ENCODE data around the gene STON1.
"Not testable (repeated sequence)": the region's sequence is repeated elsewhere in the genome, so short reads cannot be mapped to it uniquely, and the experiment has no call there.

Gene STON1

DNA sequence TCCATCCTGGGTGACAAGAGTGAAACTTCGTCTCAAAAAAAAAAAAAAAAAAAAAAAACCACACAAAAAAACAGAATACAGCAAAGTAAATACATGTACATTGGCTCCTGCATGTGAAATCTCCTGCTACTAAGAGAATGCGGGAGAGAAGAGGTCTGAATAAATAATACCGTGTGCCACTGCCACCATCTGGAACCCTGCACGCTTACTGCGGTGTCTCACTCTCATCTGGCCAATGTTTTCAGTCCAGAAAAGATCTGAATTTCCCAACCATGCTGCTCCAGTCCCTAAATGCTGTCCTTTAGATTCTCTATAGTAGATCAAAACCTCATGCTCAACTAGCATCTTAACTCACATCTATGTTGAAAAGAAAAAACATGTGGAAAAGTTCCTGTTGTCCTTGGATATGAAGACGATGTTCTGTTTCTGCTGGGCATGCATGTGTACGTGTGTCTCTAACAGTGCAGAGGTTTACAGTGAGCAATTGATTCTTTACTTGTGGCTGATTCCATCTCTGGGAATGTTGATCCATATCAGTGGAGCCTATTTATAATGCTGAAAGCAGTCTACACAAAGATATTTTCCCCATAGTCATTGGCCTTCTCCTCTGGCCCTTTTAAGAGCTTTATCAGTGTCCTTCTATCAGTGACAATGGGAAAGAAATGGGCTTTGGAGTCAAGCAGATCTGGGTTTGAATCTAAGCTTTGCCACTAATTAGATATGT is 11.9 kb downstream of the STON1 start:
- H3K36me3 ChIP-seq (ENCODE audit: insufficient read depth, low read length), result no peaks in the 10 kb centered on the region
- no peaks in the 10 kb centered on the region for H3K9me3 ChIP-seq (ENCODE audit: control insufficient read depth, insufficient read depth, low read length)
- peaks cover 4% of the 10 kb centered on the region; the same call in 1 of the 2 replicates for H3K4me1 ChIP-seq (ENCODE audit: insufficient read depth, low read length)
- H3K9ac ChIP-seq (ENCODE audit: low read depth, low read length), result no peak overlapping the region

DNA sequence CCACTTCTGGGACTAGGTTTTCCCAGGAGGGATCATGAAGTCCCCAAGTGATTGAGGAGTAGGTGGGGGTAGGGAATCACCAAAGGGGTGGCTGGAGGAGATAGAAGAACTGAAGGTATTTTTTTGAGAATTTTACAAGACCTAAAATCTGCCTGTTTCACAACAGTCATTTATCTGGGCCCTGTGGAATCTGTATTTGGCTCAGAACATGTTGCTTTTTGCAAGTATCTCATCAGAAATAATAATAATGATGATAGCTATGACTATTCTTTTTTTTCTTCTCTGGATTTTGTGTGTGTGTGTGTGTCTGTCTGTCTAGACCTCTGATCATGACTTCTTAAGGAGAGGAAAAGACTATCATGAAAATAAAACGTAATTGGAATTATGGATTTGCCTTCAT is 13.9 kb downstream of the STON1 start:
- H3K9ac ChIP-seq (ENCODE audit: low read depth, low read length), result no peak overlapping the region
- H3K4me1 ChIP-seq (ENCODE audit: insufficient read depth, low read length), result peaks cover 4% of the 10 kb centered on the region; the same call in 1 of the 2 replicates
- no peaks in the 10 kb centered on the region for H3K9me3 ChIP-seq (ENCODE audit: control insufficient read depth, insufficient read depth, low read length)
- no peaks in the 10 kb centered on the region for H3K36me3 ChIP-seq (ENCODE audit: insufficient read depth, low read length)

DNA sequence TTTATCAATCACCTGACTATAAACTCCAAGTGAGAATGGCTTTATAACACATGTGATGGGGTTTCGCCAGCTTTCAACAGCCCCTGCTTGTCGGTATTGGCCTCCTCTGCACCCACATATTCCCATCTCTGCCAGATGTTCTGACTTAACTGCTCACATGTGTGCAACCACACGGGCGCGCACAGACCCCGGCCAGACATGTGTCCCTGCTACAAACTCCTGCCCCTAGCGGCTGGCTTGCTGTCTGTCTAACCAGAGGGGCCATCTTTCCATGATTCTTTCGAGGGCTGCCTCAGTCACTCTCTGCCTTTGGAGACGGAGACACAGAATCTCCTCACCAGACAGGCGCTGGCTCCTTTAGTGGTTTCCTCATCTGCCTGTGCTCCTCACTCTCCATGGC is 15.3 kb downstream of the STON1 start:
- Histone ChIP-seq H3K4me1 (ENCODE audit: insufficient read depth, low read length) (peaks cover 4% of the 10 kb centered on the region; the same call in 1 of the 2 replicates), H3K36me3 (ENCODE audit: insufficient read depth, low read length) (no peaks in the 10 kb centered on the region), H3K9ac (ENCODE audit: low read depth, low read length) (no peak overlapping the region), H3K9me3 (ENCODE audit: control insufficient read depth, insufficient read depth, low read length) (no peaks in the 10 kb centered on the region)

DNA sequence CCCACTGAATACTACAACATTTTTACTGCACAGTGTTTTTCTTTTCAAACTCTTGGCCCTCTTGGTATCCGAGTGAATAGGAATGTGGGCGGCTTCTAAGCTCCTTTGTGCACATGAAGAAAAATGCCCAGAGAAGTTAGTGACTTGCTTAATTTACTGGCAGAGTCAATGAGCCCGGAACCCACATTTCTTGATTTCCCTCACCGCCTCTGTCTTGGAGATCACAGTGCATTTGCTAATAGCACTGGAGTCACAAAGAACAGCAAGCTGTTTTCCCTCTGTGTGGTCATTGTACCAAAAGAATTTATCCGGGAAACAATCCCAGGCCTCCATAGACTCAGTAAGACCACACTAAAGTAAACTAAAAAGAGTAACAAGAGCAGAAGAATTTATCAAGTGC is 18.9 kb downstream of the STON1 start:
- no peaks in the 10 kb centered on the region for H3K36me3 ChIP-seq (ENCODE audit: insufficient read depth, low read length)
- H3K9ac ChIP-seq (ENCODE audit: low read depth, low read length), result no peak overlapping the region
- H3K9me3 ChIP-seq (ENCODE audit: control insufficient read depth, insufficient read depth, low read length), result no peaks in the 10 kb centered on the region
- peaks cover 4% of the 10 kb centered on the region; the same call in 1 of the 2 replicates for H3K4me1 ChIP-seq (ENCODE audit: insufficient read depth, low read length)

DNA sequence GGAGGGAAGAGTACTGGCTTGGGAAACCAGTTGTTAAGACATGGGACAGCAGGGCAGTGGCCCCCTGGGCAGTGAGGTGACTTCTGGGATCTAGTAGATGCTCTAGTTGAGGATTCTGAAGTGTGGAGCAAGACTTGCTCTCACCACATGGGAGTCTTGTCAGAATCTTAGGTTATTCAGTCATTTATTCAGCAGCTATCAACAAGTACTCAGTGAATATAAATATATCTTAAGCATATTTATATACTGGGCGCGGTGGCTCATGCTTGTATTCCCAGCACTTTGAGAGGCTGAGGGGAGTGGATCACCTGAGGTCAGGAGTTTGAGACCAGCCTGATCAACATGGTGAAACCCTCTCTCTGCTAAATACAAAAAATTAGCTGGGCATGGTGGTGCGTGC is 20.0 kb downstream of the STON1 start:
- H3K9ac ChIP-seq (ENCODE audit: low read depth, low read length), result no peak overlapping the region
- H3K9me3 ChIP-seq (ENCODE audit: control insufficient read depth, insufficient read depth, low read length), result no peaks in the 10 kb centered on the region
- H3K4me1 ChIP-seq (ENCODE audit: insufficient read depth, low read length), result peaks cover 4% of the 10 kb centered on the region; the same call in 1 of the 2 replicates
- no peaks in the 10 kb centered on the region for H3K36me3 ChIP-seq (ENCODE audit: insufficient read depth, low read length)

DNA sequence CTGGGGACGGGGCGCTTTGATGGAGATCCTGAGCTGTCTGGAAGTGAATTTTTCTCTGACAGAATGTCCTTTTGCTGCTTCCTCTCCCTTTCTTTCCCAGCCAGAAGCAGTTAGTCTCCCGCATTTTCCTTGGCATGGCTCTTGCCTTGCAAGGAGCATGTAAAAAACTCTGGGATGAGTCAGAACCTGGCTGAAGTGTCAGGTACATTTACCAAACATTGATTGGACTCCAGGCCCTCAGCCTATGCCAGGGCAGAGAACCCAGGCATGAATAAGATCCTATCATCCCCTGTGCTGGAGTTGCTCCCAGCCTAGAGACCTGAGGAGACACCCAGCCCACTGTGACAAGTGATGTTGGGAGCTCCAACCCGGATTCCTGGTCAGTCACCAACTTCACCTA is 21.6 kb downstream of the STON1 start:
- no peaks in the 10 kb centered on the region for H3K4me1 ChIP-seq (ENCODE audit: insufficient read depth, low read length)
- H3K36me3 ChIP-seq (ENCODE audit: insufficient read depth, low read length), result no peaks in the 10 kb centered on the region
- no peaks in the 10 kb centered on the region for H3K9me3 ChIP-seq (ENCODE audit: control insufficient read depth, insufficient read depth, low read length)
- no peak overlapping the region for H3K9ac ChIP-seq (ENCODE audit: low read depth, low read length)

DNA sequence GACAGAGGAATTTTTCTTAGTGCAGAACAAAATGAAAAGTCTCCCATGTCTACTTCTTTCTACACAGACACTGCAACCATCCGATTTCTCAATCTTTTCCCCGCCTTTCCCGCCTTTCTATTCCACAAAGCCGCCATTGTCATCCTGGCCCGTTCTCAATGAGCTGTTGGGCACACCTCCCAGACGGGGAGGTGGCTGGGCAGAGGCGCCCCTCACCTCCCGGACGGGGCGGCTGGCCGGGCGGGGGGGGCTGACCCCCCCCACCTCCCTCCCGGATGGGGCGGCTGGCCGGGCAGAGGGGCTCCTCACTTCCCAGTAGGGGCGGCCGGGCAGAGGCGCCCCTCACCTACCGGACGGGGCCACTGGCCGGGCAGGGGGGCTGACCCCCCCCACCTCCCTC is 25.1 kb downstream of the STON1 start:
- H3K36me3 ChIP-seq (ENCODE audit: insufficient read depth, low read length); H3K9me3 ChIP-seq (ENCODE audit: control insufficient read depth, insufficient read depth, low read length); H3K9ac ChIP-seq (ENCODE audit: low read depth, low read length); H3K4me1 ChIP-seq (ENCODE audit: insufficient read depth, low read length): not testable (repeated sequence)

DNA sequence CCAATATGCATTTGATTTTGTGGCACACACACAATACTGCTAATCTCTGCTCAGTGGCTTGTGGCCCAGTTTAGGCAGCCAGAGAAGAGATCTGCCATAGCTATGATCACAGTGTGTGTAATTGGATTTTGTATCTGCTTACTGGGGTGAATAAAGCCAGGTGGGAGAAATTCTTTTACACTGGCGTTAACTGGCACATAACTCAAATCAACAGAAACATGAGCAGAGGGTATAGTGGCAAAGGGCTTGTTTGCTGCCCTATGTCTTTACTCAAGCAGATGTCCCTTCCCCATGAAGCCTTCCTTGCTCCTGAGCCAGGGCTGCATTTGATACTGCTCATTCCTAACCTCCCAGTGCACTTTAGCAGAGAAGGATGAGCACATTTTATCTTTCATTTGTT is 28.5 kb downstream of the STON1 start:
- peaks cover 5% of the 10 kb centered on the region; the same call in 1 of the 2 replicates for H3K9me3 ChIP-seq (ENCODE audit: control insufficient read depth, insufficient read depth, low read length)
- no peak overlapping the region for H3K9ac ChIP-seq (ENCODE audit: low read depth, low read length)
- no peaks in the 10 kb centered on the region for H3K36me3 ChIP-seq (ENCODE audit: insufficient read depth, low read length)
- H3K4me1 ChIP-seq (ENCODE audit: insufficient read depth, low read length), result peaks cover 13% of the 10 kb centered on the region

DNA sequence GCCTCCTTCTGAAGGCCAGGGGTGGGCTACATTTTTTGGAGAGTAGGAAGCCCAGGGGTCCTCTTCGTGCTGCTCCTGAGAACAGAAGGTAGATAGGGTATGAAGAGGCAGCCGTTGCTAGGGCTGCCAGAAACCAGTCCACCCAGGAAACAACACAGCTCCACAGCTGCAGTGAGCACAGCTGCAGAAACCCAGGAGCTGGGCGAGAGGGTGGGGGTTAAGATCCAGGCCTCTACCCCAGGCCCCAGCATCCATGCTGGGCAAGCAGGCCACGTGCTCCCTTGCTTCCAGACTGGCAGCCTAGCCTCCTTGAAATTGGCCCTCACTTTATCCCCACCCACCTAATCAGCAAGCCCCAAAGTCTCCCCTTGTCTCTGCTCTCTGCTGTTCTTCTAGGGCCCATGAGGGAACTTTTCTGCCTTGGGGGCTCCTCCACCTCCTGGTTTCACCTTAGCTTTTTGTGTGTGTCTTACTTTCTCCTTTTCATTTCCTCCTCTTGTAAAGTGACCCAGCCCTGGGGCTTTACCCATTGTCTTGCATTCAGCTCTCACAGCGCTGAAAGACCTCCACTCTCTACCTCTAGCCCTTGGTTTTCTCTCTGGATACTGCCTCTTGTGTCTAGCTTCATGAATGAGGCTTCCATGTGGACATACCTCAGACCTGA is 30.7 kb downstream of the STON1 start:
- Histone ChIP-seq H3K9me3 (ENCODE audit: control insufficient read depth, insufficient read depth, low read length) (peaks cover 5% of the 10 kb centered on the region; the same call in 1 of the 2 replicates), H3K9ac (ENCODE audit: low read depth, low read length) (no peak overlapping the region), H3K4me1 (ENCODE audit: insufficient read depth, low read length) (peaks cover 13% of the 10 kb centered on the region), H3K36me3 (ENCODE audit: insufficient read depth, low read length) (no peaks in the 10 kb centered on the region)

DNA sequence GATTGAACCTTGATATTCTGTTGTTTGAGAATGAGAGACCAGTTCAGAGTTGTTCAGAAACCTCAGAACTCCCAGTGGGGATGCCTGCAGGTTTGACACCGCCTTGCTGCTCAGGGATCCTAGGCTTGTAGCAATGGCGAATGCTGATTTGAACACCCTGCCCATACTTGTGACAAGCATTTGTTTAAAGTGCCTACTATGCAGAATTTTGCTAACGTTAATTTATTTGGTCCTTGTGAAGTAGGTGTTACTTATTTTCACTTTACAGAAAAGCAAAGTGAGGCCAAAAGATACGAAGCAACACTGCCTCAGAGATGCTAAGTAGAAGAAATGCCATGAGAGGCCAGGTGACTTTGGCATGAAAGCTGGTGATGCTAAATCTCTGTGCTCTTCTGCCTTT is 32.3 kb downstream of the STON1 start:
- Histone ChIP-seq H3K4me1 (ENCODE audit: insufficient read depth, low read length) (peaks cover 17% of the 10 kb centered on the region), H3K9me3 (ENCODE audit: control insufficient read depth, insufficient read depth, low read length) (peaks cover 5% of the 10 kb centered on the region; the same call in 1 of the 2 replicates), H3K36me3 (ENCODE audit: insufficient read depth, low read length) (no peaks in the 10 kb centered on the region), H3K9ac (ENCODE audit: low read depth, low read length) (no peak overlapping the region)

DNA sequence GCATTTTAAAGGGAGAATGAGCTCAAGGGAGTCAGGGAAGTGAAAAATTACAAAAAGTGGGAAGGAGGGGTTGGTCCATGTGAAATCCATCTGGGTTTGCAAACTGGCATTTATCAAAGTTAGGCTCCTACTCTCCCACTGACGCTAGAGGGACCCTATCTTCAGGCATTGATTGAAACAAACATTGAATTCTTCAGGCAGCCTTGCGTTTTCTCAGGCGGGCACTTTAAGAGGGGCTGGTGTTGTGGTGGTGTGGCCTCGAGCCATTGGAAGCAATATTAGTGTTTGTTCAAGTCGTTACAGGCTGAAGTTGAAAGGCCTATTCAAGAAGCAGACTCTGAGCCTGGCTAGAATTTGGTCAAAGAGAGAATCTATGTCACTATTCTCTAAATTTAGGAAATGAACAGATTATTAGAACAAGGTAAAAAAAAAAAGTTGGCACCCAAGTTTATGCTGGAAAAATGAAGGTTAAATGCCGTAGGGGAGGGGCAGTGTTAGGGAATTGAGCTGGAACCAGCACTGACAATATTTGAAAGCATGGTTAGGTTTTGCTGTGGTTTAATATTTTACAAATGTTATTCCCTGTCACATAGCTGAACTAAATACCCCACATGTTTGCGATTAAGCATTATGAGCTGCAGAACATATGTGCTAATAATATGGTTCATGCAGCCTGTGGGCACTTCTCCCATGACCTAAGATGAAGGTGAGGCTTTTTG is 36.8 kb downstream of the STON1 start:
- Histone ChIP-seq H3K9ac (ENCODE audit: low read depth, low read length) (no peak overlapping the region), H3K36me3 (ENCODE audit: insufficient read depth, low read length) (no peaks in the 10 kb centered on the region), H3K9me3 (ENCODE audit: control insufficient read depth, insufficient read depth, low read length) (no peaks in the 10 kb centered on the region), H3K4me1 (ENCODE audit: insufficient read depth, low read length) (peaks cover 4% of the 10 kb centered on the region)

DNA sequence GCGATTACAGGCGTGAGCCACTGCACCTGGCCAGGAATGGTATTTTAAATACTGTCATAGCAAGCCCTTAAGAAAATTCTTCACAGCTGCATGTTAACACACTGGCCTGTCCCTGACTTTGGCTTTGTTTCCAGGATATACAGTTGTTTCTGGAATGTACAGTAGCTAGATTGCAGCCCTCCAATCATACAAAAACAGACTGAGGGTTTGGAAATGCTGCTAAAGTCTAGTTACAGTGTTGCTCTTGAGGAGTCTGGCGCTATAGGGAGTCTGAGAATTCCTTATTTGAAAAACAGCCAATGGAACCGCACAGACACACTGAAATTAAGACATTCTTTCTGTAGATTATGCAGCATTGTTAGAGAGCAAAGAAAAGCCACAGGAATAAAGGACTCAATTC is 37.7 kb downstream of the STON1 start:
- Histone ChIP-seq H3K9me3 (ENCODE audit: control insufficient read depth, insufficient read depth, low read length) (no peaks in the 10 kb centered on the region), H3K36me3 (ENCODE audit: insufficient read depth, low read length) (no peaks in the 10 kb centered on the region), H3K4me1 (ENCODE audit: insufficient read depth, low read length) (peaks cover 8% of the 10 kb centered on the region), H3K9ac (ENCODE audit: low read depth, low read length) (no peak overlapping the region)

DNA sequence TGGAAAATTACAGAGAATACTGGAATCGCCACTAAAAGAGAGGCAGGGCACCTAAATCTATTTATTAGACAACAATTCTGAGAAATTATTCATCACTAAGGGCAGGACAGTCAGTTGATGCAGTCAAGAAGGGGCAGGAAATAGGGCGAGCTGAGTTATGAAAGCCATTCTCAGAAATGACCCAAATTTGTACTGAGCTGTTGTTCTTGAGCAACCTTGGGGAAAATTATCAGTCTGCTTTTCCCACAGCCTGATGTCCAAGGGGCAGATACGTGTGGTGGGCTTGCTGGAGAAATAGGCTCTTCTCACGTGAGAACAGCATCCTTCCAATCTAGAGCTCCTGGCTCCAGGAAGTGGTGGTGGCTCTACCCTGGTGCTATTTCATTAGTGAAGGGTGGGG is 38.6 kb downstream of the STON1 start:
- H3K4me1 ChIP-seq (ENCODE audit: insufficient read depth, low read length), result peaks cover 10% of the 10 kb centered on the region
- H3K9me3 ChIP-seq (ENCODE audit: control insufficient read depth, insufficient read depth, low read length), result no peaks in the 10 kb centered on the region
- no peaks in the 10 kb centered on the region for H3K36me3 ChIP-seq (ENCODE audit: insufficient read depth, low read length)
- H3K9ac ChIP-seq (ENCODE audit: low read depth, low read length), result no peak overlapping the region

DNA sequence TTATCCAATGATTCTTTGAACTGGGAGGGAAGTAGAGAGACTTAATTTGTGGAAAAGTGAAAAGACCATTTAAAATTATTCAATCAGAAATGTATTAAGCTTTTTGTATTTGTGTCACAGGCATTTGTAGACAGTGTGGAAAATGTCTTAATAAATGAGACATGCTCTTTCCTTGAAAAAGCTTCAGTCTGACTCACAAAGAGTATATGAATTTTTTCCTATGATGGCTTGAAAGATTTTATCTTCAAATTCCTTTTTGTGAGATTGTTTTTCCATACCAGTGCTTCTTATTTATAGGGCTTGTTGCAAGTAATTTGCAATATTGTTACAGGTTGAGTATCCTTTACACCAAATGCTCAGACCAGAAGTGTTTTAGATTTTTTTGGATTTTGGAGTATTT is 39.5 kb downstream of the STON1 start:
- H3K4me1 ChIP-seq (ENCODE audit: insufficient read depth, low read length), result peaks cover 10% of the 10 kb centered on the region
- no peak overlapping the region for H3K9ac ChIP-seq (ENCODE audit: low read depth, low read length)
- no peaks in the 10 kb centered on the region for H3K9me3 ChIP-seq (ENCODE audit: control insufficient read depth, insufficient read depth, low read length)
- H3K36me3 ChIP-seq (ENCODE audit: insufficient read depth, low read length), result no peaks in the 10 kb centered on the region

DNA sequence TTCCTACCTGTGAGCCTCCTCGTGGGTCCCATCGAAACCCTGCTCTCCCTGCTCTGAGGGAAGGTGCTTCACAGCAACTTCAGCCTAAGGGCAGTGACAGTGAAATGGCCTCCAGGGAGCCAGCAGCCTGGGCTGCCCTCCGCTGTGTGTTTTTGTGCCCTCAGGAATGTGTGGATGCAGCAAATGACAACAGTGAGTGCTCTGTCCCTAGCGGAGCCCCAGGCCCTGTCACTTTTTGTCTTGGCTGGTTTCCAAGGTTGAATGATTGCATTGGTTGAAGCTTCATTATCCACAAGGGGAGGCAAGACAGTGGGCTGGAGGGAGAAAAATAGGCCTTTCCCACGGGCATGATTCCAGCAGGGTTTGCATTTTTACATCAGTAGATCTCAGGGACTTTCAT is 42.9 kb downstream of the STON1 start:
- no peaks in the 10 kb centered on the region for H3K36me3 ChIP-seq (ENCODE audit: insufficient read depth, low read length)
- no peak overlapping the region for H3K9ac ChIP-seq (ENCODE audit: low read depth, low read length)
- H3K9me3 ChIP-seq (ENCODE audit: control insufficient read depth, insufficient read depth, low read length), result no peaks in the 10 kb centered on the region
- H3K4me1 ChIP-seq (ENCODE audit: insufficient read depth, low read length), result 0 out of 2 replicates have a peak, but pooled peaks cover 6% of the 10 kb centered on the region

All from ES-I3 (cell line).